EH (cell line): ENCODE data around the gene BORCS5.
"Not testable (repeated sequence)": the region's sequence is repeated elsewhere in the genome, so short reads cannot be mapped to it uniquely, and the experiment has no call there.

Source experiments
- DNase-seq: peaks from one replicate; pipeline ENCODE4 v3.0.0-alpha.2; 2015; ENCODE audit warnings: low read depth

BORCS5 gene

DNA sequence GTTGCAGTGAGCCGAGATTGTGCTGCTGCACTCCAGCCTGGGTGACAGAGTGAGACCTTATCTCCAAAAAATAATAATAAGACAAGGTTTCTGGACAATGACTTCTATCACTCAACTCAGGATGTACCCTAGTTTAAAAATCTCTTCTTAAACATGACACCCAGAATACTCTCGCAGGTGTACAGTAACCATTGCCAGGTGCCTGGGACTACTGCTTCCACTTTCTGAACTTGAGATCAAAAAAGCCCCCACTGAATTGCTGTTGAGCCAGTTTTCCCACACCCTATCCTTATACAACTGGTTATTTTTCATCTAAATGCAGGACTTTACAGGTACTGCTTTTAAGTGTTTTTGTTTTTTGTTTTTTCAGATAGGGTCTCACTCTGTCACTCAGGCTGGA lies 36.3 kb downstream of the BORCS5 start:
- DNase-seq, result no peak

DNA sequence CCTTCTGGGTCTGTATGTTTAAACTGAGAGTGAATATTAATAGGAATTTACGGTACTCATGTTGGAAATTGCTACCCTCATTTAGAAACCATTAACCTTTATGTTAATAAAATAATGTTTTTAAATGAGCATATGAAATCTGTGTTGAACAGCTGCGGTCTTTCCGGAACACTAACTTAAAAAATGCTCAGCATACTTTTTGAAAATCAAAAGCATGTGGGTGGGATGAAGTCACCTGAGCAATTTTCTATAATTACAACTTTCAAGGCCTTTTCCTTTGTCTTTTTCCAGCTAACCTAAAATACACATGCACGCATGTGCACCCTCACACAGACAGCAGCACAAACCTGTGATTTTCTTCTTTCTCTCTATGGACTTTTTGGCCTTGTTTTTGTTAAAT lies 39.8 kb downstream of the BORCS5 start:
- no peak for DNase-seq

DNA sequence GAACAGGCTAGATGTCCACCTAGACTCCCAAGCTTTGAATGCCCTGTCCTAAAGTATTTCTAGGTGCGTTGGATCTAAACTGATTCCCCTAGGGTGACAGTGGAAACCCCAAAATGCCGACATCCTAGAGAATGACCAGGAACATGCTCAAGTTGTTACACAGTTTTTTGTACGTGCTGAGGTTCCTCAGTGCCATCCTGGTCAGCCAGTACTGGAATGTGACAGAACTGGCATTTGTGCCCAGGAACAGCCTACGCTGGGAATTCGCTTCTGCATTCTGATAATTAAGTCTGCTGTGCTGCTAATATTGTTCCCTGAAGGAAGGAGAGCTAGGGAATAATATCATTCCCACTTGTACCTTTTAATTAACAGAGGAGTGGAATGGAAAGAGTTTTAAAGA lies 40.3 kb downstream of the BORCS5 start:
- no peak for DNase-seq

DNA sequence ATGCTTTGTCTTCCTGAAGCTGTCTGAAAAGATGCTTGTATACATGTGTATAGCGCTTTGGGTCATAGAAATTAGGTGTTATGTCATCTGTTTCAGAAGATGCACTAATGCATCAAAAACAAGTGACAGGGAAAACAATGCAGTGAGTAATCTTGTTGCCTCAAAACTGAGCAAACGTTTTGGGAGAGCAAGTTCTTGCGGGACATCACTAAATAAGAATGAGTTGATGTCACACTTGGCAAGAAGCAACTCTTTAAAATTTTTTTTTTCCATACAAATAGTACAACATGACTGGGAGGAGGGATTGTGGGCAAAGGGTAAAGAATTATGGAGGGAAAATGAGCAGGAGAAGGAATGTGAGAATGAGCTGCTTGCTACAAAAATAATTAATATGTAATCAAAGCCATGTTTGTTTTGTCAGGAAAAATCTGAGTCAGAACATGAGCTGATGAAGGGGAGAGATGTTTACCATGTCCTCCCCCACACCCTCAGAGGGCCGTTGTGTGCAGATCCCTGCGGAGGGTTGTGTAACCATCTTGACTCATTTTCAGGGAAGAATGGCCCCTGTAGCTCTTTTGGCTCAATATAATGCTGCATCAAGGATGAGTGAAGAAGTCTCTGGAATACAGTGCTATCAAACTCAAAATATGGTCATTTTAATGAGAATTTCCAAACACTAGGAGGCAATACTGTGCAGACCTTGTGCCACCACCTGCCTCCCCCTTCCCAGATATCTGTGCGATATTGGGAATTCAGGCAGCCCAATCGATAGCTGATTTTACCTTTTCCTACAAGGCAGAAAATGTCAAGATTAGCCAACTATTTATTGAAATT lies 41.4 kb downstream of the BORCS5 start:
- peak; percentile 97 for DNase-seq

DNA sequence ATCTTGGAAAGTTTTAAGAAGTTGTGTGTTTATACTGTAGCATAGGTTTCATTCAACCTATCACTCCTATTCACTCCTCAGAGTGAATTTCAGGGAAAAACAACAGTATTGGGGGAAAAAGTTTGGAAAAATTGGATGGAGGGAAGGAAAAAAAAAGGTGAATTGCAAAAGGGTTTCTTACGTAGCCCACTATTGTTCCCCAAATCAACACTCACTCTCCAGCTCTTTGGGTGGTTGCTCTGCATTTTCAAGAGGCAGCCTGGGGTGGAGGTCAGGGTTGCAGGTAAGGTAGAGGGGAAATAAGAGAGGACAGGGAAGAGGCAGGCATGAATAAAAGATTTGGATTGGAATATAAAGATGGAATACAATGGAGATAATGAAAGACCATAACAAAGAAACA lies 42.3 kb downstream of the BORCS5 start:
- DNase-seq, result no peak

DNA sequence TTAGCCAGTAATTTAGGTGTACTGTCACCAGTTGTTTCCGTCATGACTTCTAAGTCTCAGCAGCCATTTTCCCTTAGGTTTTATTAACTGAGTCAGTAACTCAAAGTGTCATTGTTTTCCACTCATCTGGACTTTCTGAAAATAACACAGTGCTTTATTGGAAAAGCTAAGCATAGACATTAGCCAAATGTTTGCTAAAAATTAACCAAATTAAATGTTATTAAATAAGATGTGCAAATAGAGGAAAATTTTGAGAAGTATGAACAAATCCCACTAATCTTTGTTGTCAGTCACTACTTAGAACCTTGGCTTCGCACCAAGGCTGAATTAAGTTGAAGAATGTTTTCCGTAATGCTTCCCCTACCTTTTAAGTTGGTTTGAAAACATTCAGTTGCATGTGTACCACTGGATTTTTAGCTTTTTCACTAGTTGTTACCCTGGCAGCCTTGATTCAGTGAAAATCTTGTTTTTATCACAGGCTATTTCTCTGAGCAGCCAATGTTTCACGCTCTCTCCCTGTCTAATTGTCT lies 43.0 kb downstream of the BORCS5 start:
- no peak for DNase-seq

DNA sequence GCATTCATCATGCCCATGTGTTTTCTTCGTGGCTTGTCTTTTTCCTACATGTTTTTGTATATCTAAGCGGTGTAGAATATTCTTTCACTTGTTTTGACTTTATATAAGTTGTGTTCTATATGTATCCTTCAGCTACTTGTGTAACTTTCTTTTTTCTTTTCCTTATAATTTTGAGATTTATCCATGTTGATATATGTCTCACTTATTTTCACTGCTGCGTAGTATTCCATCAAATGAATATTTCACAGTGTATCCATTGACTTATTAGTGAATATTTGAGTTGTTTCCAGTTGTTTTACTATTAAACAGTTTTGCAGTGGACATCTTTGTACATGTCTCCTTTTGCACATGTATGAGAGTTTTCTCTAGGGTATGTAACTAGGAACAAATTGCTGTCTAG lies 43.9 kb downstream of the BORCS5 start:
- no peak for DNase-seq

DNA sequence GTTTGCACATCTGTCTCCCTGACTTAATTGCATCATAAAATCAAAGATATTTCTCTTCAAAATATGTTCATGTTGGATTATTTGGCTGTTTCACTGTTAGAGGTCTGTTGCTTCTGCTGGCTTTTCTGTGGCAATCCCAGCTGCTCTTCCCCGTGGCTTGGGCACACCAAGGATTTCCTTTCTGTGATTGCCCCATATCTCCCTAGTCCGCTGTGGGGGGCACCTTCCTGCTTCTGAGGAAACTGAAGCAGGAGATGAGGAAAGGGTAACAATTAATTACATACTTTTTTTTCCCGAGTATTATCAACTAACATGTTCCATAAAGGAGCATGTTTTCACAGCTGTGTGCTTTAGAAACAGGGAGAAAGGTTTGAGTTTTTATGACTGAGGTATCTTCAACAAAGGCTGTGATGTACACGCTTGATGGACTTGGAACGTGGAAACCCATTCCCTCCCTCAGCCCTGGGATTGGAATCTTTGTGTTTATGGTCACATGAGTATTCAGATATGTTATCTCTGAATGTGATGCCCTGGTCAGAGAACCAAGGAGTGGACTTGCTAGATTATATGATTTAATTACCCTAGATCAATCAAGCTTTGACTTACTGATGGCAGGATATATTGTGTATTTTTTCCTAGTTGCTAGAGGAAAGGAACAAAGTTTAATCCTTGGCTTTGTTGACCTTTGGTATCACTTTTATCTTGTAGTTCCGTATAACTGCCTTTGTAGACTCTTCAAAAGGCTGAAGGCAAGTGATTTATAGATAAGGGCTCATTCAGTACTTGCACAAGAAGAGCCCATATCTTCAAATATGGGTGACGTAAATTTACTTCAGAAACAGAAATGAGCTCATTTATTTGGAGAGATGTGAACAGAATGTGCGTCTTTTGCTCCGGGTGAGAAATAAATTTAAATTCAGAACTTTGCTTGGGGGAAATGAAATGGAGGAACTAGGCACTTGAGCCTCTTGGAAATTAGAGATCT lies 46.7 kb downstream of the BORCS5 start:
- DNase-seq, result no peak

DNA sequence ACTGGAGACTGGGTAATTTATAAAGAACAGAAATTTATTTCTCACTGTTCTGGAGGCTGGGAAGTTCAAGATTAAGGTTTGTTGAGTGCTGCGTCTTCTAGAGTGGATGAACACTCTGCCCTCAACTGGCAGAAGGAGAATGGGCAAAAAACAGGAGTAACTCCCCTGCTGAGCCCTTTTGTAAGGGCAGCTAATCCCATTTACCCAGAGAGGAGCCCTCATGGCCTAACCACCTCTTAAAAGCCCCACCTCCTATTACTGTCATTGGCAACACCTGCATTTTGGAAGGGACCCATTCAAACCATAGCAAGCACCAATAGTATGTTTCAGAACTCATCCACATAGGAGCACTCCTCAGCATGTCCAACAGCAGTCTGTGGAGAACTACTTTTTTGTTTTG lies 47.4 kb downstream of the BORCS5 start:
- DNase-seq, result no peak

DNA sequence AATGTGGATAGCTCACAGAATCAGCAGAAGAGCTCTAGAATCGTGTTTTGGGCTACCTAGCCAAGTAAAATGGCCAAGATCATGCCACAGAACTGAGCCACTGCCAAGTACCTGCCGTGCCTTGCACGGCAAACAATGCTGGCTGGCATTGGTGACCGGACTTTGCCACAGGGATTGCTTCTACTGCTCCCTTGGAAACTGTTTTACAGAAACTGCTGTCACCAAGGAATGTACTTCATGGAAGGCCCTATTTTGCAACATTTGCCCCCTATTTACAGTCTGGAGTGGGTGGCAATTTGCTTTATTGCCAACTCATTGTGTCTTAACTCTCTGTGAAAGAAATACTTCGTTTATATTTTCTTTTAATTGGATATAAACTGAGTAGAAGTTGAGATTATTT lies 49.0 kb downstream of the BORCS5 start:
- DNase-seq, result no peak

DNA sequence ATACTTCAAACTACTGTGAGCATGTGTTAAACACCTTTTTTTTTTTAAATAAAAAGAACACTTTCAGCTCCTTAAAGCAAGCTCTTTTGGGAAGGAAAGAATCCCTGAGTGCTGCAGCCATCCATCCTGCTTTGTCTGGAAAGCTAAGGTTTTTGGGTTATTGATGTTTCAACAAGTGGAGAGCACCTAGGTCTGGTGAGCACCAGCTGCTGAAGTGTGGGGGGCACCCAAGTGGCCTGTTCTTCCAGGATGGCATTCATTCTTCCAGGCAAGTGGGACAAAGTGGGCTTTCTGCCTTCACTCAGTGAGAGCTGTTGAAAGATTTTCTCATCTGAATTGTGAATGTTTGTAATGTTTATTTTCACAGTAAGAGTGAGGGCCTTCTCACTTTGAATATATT lies 49.9 kb downstream of the BORCS5 start:
- DNase-seq, result no peak

DNA sequence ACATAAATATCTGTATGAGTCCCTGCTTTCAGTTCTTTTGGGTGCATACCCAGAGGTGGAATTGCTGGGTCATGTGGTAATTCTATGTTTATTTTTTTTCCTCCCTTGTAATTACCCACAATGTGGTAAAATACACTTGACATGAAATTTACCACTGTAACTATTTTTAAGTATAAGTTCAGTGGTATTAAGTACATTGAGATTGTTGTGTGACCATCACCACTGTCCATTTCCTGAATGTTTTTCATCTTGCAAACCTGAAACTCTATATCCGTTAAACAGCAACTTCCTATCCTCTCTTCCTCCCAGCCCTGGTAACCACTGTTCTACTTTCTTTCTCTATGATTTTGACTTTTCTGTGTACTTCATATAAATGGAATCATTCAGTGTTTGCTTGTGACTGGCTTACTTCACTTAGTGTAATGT lies 51.4 kb downstream of the BORCS5 start:
- DNase-seq, result peak; percentile 32

DNA sequence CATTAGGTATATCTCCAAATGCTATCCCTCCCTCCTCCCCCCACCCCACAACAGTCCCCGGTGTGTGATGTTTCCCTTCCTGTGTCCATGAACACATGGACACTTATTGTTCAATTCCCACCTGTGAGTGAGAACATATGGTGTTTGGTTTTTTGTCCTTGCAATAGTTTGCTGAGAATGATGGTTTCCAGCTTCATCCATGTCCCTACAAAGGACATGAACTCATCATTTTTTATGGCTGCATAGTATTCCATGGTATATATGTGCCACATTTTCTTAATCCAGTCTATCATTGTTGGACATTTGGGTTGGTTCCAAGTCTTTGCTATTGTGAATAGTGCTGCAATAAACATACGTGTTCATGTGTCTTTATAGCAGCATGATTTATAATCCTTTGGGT lies 52.5 kb downstream of the BORCS5 start:
- DNase-seq, result not testable (repeated sequence)

DNA sequence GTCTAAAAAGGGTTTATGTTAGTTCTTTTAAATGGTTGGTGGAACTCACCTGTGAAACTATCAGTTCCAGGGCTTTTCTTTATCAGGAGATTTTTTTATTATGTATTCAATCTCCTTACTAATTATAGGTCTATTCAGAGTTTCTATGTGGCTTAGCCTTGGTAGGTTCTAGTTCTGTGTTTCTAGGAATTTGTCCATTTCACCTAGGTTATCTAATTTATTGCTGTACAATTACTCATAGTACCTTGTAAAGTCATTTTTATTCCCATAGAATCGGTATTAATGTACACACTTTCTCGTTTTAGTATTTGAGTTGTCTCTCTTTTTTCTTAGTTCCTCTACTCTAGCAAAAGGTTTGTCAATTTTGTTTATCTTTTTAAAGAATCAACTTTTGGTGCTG lies 59.0 kb downstream of the BORCS5 start:
- no peak for DNase-seq

DNA sequence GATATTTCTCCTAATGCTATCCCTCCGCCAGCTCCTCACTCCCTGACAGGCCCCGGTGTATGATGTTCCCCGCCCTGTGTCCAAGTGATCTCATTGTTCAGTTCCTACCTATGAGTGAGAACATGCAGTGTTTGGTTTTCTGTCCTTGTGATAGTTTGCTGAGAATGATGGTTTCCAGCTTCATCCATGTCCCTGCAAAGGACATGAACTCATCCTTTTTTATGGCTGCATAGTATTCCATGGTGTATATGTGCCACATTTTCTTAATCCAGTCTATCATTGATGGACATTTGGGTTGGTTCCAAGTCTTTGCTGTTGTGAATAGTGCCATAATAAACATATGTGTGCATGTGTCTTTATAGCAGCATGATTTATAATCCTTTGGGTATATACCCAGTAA lies 62.3 kb downstream of the BORCS5 start:
- not testable (repeated sequence) for DNase-seq

DNA sequence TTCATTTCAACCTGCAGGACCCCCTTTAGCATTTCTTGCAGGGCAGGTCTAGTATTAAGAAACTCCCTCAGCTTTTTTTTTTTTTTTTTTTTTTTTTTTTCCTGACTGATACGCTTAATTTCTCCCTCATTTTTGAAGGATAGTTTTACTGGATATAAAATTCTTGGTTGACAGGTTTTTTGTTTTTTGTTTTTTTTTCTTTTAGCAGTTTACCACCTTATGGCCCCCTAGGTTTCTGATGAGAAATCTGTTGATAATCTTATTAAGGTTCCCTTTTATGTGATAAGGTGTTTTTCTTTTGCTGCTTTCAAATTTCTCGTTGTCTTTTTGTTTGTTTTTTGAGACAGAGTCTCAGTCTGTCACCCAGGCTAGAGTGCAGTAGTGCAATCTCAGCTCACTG lies 66.5 kb downstream of the BORCS5 start:
- DNase-seq, result no peak

DNA sequence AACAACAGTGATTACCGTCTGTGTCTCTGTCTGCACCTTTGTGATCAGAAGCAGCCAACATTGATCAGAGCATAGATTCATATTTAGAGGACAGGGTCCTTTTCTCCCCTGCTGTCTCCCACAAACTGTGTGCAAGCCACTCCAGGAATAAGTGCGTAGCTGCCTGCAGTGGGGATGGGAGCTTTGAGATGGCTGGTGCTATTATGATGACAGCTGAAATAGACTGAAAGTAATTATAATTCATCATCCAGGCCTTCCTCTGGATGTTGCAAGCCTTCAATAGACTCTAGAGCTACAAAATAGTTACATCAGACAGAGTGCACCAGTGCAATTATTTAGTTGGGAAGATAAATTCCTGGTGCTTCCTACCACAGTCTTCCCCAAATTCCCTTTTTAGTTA lies 68.1 kb downstream of the BORCS5 start:
- peak; percentile 30 for DNase-seq

DNA sequence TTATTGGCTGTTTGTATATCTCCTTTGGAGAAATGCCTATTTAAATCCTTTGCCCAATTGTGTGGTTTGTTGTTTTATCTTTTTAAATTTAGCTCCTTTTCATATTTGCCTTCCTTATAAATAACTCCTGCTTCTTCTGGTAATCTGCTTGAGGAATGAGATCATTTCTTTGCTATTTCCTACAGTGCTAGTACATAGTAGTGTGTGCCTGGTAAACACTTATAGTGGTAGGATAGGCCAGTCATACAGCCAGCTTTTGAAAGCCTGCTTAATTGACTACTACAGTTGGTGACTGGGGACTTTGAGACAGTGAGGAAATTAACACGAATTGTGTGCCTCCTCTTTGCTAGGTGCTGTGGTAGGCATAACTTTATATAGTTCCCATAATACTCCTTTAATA lies 68.7 kb downstream of the BORCS5 start:
- DNase-seq, result peak; percentile 81

DNA sequence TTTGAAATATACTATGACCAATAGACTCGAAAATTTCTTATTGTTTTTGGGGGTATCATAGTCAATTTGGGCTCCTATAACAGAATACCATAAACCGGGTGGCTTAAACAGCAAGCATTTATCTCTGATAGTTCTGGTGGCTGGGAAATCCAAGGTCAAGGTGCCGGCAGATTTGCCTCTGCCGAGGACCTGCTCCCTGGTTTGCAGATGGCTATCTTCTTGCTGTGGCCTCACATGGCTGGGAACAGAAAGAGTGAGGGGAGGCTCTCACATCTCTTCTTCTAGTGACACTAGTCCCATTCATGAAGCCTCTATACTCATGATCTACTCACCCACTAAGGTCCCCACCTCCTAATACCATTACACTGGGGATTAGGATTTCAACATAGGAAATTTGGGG lies 70.7 kb downstream of the BORCS5 start:
- no peak for DNase-seq

DNA sequence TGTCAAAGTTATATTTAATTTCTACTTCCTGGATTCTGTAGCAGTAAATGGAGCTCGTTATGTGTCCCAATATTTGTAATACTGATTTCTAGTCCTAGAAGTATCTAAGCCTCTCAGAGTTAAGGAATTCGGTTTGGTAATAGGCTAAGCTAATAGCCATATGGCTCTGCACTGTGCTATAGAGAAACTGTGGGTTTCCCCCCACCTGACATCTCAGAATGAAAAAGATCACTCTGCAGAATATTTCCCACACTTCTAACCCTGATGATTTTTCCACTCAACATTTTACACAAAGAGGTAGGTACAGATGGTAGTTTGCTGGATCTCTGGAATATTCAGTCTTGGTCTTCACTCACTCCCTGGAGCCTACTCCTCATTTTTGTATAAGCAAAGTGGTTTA lies 71.2 kb downstream of the BORCS5 start:
- peak; percentile 26 for DNase-seq

DNA sequence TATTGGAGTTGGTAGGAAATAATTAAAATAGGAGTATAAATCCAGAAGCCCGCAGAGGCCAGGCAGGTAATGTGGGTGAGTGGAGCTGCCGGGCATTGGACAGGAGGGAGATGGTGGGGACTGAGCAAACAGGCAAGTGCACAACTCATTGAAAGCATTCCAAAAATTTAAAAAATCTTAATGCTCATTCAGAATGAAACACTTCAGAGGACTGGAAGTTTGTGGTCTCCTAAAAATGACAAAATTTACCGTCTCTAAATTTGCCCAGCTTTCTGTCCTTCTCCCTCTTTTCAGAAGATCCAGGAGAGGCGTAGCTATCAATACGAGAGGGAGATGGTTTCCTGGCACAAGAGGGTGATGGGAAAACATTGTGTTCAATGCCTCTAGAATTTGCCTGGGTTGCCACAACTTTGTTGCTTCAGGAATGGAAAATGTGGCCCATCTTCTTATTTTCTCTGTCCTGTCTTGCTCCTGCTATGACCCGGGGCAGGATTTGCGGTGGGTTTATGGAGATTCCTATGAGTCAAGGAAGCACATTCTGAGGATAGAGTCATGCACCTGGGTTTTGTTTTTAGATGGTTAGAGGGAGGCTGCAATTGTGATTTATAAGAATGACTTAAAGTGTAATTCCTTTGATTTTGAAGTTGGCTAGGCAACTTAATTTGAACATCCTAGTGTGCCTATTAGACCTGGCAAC lies 72.2 kb downstream of the BORCS5 start:
- DNase-seq, result peak; percentile 60

DNA sequence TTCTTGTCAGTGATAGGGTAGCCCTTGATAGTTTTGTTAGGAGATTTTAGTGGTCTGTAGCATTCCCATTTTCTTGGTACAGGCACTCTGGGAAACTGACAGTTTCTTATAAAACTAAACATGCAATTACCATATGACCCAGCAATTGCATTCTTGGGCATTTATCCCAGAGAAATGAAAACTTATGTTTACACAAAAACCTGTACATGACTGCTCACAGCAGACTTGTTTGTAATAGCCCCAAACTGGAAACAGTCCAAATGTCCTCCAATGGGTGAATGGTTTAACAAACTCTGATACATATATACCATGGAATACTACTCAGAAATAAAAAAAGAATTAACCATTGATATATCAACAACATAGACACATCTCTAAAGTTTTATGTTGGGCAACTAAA lies 75.5 kb downstream of the BORCS5 start:
- DNase-seq, result peak; percentile 89
